ENCODE data around the gene G3BP1.

DNA sequence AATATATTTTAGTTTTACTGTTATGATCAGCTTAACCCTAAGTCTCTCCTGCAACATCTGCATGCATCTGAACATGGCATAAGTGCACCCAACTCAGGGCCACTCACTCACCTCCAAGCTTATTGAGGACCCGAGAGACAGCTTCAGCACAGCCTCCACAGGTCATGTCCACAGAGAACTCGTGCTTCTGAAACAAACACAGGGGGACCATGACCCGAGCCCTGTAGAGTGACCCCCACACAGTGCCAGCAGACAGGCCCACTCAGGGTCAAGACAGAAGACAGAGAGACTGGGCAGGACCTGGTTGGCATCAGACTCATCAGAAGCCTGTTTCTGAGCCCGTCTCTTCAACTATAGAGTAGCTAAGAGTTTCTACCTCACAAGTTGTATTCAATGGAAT lies 20.2 kb upstream of the G3BP1 start:
- TF ChIP-seq, protein P1, sequence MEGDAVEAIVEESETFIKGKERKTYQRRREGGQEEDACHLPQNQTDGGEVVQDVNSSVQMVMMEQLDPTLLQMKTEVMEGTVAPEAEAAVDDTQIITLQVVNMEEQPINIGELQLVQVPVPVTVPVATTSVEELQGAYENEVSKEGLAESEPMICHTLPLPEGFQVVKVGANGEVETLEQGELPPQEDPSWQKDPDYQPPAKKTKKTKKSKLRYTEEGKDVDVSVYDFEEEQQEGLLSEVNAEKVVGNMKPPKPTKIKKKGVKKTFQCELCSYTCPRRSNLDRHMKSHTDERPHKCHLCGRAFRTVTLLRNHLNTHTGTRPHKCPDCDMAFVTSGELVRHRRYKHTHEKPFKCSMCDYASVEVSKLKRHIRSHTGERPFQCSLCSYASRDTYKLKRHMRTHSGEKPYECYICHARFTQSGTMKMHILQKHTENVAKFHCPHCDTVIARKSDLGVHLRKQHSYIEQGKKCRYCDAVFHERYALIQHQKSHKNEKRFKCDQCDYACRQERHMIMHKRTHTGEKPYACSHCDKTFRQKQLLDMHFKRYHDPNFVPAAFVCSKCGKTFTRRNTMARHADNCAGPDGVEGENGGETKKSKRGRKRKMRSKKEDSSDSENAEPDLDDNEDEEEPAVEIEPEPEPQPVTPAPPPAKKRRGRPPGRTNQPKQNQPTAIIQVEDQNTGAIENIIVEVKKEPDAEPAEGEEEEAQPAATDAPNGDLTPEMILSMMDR (conservative IDR thresholded peaks at IDR 0.05 in 1 of 2, IDR thresholded peaks at IDR 0.05 in 1 of 2; ENCODE audit: low read depth in 1 of 2, low read length in 2 of 2), result no peak
- no peak for TF ChIP-seq EZH2 (IDR thresholded peaks at IDR 0.05; ENCODE audit: low read length, missing control alignments)
